WTC11 (cell line): ENCODE data around the gene GDF11.

Source experiments
- CREM ChIP-seq: sonication (generic); formaldehyde crosslinking; IDR thresholded peaks from 2 replicates; pipeline ENCODE4 v1.8.1; 2022; ENCODE audit warnings: mild to moderate bottlenecking, missing genetic modification reagents, moderate library complexity
- NFE2L1 ChIP-seq: sonication (generic); formaldehyde crosslinking; IDR thresholded peaks from 2 replicates; pipeline ENCODE4 v1.8.1; 2023; ENCODE audit warnings: missing genetic modification reagents
- SP1 ChIP-seq: sonication (generic); formaldehyde crosslinking; conservative IDR thresholded peaks from 2 replicates; pipeline ENCODE4 v1.8.1; 2022; ENCODE audit warnings: missing genetic modification reagents
- TP53 ChIP-seq: sonication (generic); formaldehyde crosslinking; IDR thresholded peaks from 2 replicates; pipeline ENCODE4 v1.8.1; 2023; ENCODE audit warnings: mild to moderate bottlenecking, missing genetic modification reagents
- ZNF121 ChIP-seq: sonication (generic); formaldehyde crosslinking; IDR thresholded peaks from 2 replicates; pipeline ENCODE4 v1.8.0; 2023; ENCODE audit warnings: missing genetic modification reagents
- TF ChIP-seq, protein P1 (sequence below): sonication (generic); formaldehyde crosslinking; conservative IDR thresholded peaks from 2 replicates; pipeline ENCODE4 v1.8.1; 2022; ENCODE audit warnings: mild to moderate bottlenecking, missing genetic modification reagents
- TF ChIP-seq, protein P2 (sequence below): fragments of 200-600 bp; IDR thresholded peaks from 2 replicates; pipeline ENCODE4 v1.8.0; 2022; ENCODE audit warnings: antibody characterized with exemption
- TF ChIP-seq, protein P3 (sequence below): sonication (generic); formaldehyde crosslinking; IDR thresholded peaks from 2 replicates; pipeline ENCODE4 v1.8.1; 2022; ENCODE audit warnings: mild to moderate bottlenecking, missing genetic modification reagents, moderate library complexity, borderline replicate concordance
- TF ChIP-seq, protein P4 (sequence below): sonication (generic); formaldehyde crosslinking; conservative IDR thresholded peaks from 2 replicates; pipeline ENCODE4 v1.8.1; 2023; ENCODE audit warnings: mild to moderate bottlenecking, low read depth, missing genetic modification reagents, moderate library complexity
- TF ChIP-seq, protein P5 (sequence below): sonication (generic); formaldehyde crosslinking; IDR thresholded peaks from 2 replicates; pipeline ENCODE4 v1.8.0; 2022; ENCODE audit warnings: mild to moderate bottlenecking, missing genetic modification reagents
- TF ChIP-seq, protein P6 (sequence below): sonication (generic); formaldehyde crosslinking; IDR thresholded peaks from 2 replicates; pipeline ENCODE4 v1.8.1; 2023; ENCODE audit warnings: mild to moderate bottlenecking, missing genetic modification reagents, moderate library complexity
- TF ChIP-seq, protein P7 (sequence below): sonication (generic); formaldehyde crosslinking; IDR thresholded peaks from 2 replicates; pipeline ENCODE4 v1.8.1; 2022; ENCODE audit warnings: low read depth, missing genetic modification reagents, borderline replicate concordance

DNA sequence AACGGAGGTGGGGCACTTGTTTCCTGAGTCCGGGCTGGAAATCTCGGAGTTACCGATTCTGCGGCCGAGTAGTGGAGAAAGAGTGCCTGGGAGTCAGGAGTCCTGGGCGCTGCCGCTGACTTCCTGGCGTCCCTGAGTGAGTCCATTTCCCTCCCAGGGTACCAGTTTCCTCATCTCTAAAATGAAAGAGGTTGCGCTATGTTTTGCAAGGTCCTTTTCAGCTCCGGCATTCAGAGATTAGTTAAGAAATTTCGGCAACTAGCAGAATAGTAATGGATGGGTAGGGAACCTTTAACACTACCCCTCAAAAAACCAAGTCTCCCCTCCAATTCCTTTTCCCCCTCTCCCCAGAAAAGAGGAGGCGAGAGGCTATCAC, 26.4 kb upstream of the GDF11 start:
- TF ChIP-seq, protein P1, sequence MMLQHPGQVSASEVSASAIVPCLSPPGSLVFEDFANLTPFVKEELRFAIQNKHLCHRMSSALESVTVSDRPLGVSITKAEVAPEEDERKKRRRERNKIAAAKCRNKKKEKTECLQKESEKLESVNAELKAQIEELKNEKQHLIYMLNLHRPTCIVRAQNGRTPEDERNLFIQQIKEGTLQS (CRISPR knock-in tag) = no peak
- no peak for TF ChIP-seq SP1 (CRISPR knock-in tag)
- TF ChIP-seq ZNF121 (CRISPR knock-in tag) = no peak
- TF ChIP-seq, protein P2, sequence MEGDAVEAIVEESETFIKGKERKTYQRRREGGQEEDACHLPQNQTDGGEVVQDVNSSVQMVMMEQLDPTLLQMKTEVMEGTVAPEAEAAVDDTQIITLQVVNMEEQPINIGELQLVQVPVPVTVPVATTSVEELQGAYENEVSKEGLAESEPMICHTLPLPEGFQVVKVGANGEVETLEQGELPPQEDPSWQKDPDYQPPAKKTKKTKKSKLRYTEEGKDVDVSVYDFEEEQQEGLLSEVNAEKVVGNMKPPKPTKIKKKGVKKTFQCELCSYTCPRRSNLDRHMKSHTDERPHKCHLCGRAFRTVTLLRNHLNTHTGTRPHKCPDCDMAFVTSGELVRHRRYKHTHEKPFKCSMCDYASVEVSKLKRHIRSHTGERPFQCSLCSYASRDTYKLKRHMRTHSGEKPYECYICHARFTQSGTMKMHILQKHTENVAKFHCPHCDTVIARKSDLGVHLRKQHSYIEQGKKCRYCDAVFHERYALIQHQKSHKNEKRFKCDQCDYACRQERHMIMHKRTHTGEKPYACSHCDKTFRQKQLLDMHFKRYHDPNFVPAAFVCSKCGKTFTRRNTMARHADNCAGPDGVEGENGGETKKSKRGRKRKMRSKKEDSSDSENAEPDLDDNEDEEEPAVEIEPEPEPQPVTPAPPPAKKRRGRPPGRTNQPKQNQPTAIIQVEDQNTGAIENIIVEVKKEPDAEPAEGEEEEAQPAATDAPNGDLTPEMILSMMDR = no peak
- TF ChIP-seq, protein P3, sequence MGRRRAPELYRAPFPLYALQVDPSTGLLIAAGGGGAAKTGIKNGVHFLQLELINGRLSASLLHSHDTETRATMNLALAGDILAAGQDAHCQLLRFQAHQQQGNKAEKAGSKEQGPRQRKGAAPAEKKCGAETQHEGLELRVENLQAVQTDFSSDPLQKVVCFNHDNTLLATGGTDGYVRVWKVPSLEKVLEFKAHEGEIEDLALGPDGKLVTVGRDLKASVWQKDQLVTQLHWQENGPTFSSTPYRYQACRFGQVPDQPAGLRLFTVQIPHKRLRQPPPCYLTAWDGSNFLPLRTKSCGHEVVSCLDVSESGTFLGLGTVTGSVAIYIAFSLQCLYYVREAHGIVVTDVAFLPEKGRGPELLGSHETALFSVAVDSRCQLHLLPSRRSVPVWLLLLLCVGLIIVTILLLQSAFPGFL (CRISPR knock-in tag) = no peak
- TF ChIP-seq, protein P4, sequence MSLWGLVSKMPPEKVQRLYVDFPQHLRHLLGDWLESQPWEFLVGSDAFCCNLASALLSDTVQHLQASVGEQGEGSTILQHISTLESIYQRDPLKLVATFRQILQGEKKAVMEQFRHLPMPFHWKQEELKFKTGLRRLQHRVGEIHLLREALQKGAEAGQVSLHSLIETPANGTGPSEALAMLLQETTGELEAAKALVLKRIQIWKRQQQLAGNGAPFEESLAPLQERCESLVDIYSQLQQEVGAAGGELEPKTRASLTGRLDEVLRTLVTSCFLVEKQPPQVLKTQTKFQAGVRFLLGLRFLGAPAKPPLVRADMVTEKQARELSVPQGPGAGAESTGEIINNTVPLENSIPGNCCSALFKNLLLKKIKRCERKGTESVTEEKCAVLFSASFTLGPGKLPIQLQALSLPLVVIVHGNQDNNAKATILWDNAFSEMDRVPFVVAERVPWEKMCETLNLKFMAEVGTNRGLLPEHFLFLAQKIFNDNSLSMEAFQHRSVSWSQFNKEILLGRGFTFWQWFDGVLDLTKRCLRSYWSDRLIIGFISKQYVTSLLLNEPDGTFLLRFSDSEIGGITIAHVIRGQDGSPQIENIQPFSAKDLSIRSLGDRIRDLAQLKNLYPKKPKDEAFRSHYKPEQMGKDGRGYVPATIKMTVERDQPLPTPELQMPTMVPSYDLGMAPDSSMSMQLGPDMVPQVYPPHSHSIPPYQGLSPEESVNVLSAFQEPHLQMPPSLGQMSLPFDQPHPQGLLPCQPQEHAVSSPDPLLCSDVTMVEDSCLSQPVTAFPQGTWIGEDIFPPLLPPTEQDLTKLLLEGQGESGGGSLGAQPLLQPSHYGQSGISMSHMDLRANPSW (CRISPR knock-in tag) = no peak
- TF ChIP-seq TP53 (CRISPR knock-in tag) = no peak
- TF ChIP-seq, protein P5, sequence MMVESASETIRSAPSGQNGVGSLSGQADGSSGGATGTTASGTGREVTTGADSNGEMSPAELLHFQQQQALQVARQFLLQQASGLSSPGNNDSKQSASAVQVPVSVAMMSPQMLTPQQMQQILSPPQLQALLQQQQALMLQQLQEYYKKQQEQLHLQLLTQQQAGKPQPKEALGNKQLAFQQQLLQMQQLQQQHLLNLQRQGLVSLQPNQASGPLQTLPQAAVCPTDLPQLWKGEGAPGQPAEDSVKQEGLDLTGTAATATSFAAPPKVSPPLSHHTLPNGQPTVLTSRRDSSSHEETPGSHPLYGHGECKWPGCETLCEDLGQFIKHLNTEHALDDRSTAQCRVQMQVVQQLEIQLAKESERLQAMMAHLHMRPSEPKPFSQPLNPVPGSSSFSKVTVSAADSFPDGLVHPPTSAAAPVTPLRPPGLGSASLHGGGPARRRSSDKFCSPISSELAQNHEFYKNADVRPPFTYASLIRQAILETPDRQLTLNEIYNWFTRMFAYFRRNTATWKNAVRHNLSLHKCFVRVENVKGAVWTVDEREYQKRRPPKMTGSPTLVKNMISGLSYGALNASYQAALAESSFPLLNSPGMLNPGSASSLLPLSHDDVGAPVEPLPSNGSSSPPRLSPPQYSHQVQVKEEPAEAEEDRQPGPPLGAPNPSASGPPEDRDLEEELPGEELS (CRISPR knock-in tag) = no peak
- no peak for TF ChIP-seq NFE2L1 (CRISPR knock-in tag)
- TF ChIP-seq, protein P6, sequence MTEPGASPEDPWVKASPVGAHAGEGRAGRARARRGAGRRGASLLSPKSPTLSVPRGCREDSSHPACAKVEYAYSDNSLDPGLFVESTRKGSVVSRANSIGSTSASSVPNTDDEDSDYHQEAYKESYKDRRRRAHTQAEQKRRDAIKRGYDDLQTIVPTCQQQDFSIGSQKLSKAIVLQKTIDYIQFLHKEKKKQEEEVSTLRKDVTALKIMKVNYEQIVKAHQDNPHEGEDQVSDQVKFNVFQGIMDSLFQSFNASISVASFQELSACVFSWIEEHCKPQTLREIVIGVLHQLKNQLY (CRISPR knock-in tag) = no peak
- TF ChIP-seq, protein P7, sequence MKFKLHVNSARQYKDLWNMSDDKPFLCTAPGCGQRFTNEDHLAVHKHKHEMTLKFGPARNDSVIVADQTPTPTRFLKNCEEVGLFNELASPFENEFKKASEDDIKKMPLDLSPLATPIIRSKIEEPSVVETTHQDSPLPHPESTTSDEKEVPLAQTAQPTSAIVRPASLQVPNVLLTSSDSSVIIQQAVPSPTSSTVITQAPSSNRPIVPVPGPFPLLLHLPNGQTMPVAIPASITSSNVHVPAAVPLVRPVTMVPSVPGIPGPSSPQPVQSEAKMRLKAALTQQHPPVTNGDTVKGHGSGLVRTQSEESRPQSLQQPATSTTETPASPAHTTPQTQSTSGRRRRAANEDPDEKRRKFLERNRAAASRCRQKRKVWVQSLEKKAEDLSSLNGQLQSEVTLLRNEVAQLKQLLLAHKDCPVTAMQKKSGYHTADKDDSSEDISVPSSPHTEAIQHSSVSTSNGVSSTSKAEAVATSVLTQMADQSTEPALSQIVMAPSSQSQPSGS (CRISPR knock-in tag) = no peak
- TF ChIP-seq CREM (CRISPR knock-in tag) = no peak
